ENCODE data around the gene RNF152. TPM values are rescaled to one million over a fixed set of nuclear protein-coding genes. Genes with fewer than 3 reads are reported as not detected.
A peak's percentile ranks its signal among the peaks of the same experiment; 100 is the strongest.

Gene RNF152
- total and polyA plus RNA-seq, 8 donors = 1.4 to 99.9 (median 16.1) TPM

DNA sequence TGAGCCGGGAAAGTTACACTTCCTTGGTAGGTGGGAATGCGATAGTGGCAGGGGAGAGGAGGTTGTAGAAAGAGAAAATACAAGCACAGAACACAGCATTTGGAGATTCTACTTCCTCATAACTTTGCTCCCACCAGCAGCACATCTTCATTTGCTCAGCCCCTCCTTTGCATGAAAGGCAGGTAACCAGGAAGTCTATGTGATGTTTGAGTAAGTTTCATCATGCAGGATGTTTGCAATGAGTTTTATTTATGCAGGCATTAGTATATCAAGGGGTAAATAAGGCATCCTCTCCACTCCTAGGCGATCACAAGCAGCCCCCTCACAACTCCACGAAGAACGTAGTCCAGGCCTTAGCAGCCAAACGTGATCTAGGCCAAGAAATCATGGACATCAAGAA is 5.0 kb downstream of the RNF152 start:
- DNase-seq = peak in 1 of 2 donors; percentile 14
- Histone ChIP-seq H3K27ac (peak overlapping the region in 1 of 5 donors; percentile 49), H3K9me3 (no peaks in the 10 kb centered on the region), H3K4me3 (no peak overlapping the region), H3K4me1 (peaks cover 13 to 48% (median 40%) of the 10 kb centered on the region in 4 donors), H3K36me3 (peaks cover 8 to 25% (median 17%) of the 10 kb centered on the region in 4 donors), H3K27me3 (peaks cover 0 to 4% (median 0%) of the 10 kb centered on the region in 3 donors)
- 65 to 81% (median 71%) methylated on average over 6 of the region's 6 CpGs for WGBS, 5 donors
- TF ChIP-seq POLR2AphosphoS5 (IDR thresholded peaks at IDR 0.05) (peak in 1 of 3 donors; percentile 23), EP300 (IDR thresholded peaks at IDR 0.05) (no peak), POLR2A (IDR thresholded peaks at IDR 0.05) (no peak)
- TF ChIP-seq, protein P1, sequence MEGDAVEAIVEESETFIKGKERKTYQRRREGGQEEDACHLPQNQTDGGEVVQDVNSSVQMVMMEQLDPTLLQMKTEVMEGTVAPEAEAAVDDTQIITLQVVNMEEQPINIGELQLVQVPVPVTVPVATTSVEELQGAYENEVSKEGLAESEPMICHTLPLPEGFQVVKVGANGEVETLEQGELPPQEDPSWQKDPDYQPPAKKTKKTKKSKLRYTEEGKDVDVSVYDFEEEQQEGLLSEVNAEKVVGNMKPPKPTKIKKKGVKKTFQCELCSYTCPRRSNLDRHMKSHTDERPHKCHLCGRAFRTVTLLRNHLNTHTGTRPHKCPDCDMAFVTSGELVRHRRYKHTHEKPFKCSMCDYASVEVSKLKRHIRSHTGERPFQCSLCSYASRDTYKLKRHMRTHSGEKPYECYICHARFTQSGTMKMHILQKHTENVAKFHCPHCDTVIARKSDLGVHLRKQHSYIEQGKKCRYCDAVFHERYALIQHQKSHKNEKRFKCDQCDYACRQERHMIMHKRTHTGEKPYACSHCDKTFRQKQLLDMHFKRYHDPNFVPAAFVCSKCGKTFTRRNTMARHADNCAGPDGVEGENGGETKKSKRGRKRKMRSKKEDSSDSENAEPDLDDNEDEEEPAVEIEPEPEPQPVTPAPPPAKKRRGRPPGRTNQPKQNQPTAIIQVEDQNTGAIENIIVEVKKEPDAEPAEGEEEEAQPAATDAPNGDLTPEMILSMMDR (IDR thresholded peaks at IDR 0.05) = no peak
- intact Hi-C loops (cut with DNase I; ENCODE audit: low total_unique reads) = no loop called here

DNA sequence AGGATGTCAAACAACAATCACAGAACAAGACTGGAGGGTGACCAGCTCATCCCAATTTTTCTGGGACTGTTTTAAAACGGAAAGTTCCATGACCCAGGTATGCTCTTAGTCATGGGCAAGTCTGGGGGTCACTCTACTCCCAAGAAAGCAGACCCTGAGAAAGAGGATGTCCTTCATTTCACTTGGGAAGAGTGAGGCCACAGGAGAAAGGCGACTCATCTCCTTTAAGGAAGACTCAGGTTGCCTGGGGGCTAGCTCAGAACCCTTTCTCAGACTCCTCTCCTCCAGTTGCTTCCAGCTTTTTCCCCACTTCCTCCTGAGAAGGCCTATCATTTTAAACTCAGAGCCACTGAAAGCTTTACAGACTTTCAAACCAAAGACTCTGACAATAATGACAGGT is 9.3 kb downstream of the RNF152 start:
- TF ChIP-seq POLR2A (IDR thresholded peaks at IDR 0.05) (no peak), EP300 (IDR thresholded peaks at IDR 0.05) (no peak), POLR2AphosphoS5 (IDR thresholded peaks at IDR 0.05) (no peak)
- TF ChIP-seq, protein P1 (IDR thresholded peaks at IDR 0.05) = no peak
- Histone ChIP-seq H3K4me1 (peaks cover 0 to 41% (median 23%) of the 10 kb centered on the region in 4 donors), H3K27me3 (no peaks in the 10 kb centered on the region), H3K36me3 (peaks cover 0 to 19% (median 8%) of the 10 kb centered on the region in 4 donors), H3K4me3 (no peak overlapping the region), H3K9me3 (no peaks in the 10 kb centered on the region), H3K27ac (peak overlapping the region in 1 of 5 donors; percentile 4)
- no peak for DNase-seq
- WGBS, 5 donors = 84 to 91% (median 85%) methylated on average over 2 of the region's 2 CpGs
- intact Hi-C loops (cut with DNase I; ENCODE audit: low total_unique reads) = no loop called here

DNA sequence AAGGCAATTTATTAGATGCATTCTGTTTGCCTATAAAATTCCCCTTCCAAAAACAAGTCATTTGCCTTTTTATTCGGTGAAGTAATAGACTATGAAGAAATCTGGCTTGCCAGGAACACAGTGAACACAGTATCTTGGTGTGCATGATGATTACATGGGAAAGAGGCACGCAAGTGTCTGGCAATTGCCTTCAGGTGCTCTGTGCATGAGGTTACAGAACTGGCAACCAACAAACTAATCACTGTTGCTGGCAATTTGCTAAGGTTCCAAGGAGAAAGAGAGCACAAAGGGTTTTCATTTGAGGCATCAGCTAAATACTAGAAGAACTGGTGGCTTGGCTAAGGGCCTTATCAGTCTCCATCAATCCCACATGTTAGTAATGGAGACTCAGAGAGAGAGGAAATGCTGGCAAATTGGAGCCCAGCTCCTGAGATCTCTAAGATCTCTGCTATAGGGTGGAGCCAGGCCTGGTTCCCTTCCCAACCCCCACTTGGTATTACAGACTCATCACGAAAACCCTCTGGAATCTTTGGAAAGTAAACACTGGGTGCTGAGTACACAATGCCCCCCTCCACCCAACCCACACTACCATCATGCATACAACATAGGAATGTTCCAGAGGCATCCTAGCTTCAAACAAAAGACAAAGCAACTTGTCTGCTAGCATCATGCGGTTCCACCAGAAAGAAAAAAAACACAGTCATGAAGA is 10.4 kb downstream of the RNF152 start:
- Histone ChIP-seq H3K4me1 (peaks cover 0 to 41% (median 14%) of the 10 kb centered on the region in 4 donors), H3K27ac (peak overlapping the region in 1 of 5 donors; percentile 1), H3K36me3 (peaks cover 0 to 21% (median 8%) of the 10 kb centered on the region in 4 donors), H3K27me3 (no peaks in the 10 kb centered on the region), H3K9me3 (no peaks in the 10 kb centered on the region), H3K4me3 (no peak overlapping the region)
- TF ChIP-seq, protein P1 (IDR thresholded peaks at IDR 0.05) = no peak
- TF ChIP-seq EP300 (IDR thresholded peaks at IDR 0.05) (no peak), POLR2A (IDR thresholded peaks at IDR 0.05) (no peak), POLR2AphosphoS5 (IDR thresholded peaks at IDR 0.05) (no peak)
- intact Hi-C loops (cut with DNase I; ENCODE audit: low total_unique reads) = no loop called here
- DNase-seq = no peak
- 65 to 85% (median 74%) methylated on average over 4 of the region's 4 CpGs for whole genome bisulfite sequencing, 5 donors

DNA sequence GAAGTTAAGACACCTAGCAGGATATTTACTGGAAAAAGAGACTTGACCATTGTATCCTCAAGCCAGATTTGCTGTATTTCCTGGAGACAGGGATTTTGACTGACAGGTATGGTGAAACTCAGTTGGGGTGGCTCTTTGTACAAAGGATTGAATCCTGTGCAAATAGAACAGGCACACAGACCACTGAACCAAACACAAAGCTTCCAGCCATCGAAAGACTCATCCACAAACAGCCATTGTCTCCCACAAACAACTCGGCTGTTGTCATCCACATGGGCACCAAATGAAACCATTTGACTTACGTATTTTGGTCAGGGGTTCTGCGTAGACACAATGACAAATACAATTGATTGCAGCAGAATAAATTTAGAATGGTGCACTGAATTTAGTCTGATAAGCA is 15.9 kb downstream of the RNF152 start:
- Histone ChIP-seq H3K4me3 (no peak overlapping the region), H3K36me3 (peaks cover 0 to 12% (median 8%) of the 10 kb centered on the region in 4 donors), H3K27ac (no peak overlapping the region), H3K9me3 (no peaks in the 10 kb centered on the region), H3K4me1 (peaks cover 0 to 29% (median 0%) of the 10 kb centered on the region in 4 donors), H3K27me3 (no peaks in the 10 kb centered on the region)
- WGBS, 5 donors = 79 to 91% (median 89%) methylated on average over 4 of the region's 4 CpGs
- TF ChIP-seq POLR2AphosphoS5 (IDR thresholded peaks at IDR 0.05) (no peak), EP300 (IDR thresholded peaks at IDR 0.05) (no peak), POLR2A (IDR thresholded peaks at IDR 0.05) (no peak)
- TF ChIP-seq, protein P1 (IDR thresholded peaks at IDR 0.05) = no peak
- intact Hi-C loops (cut with DNase I; ENCODE audit: low total_unique reads) = no loop called here
- no peak for DNase-seq

All from stomach (tissue), 9 donors.